ENCODE measurements around the gene ZNF470.

ZNF470 gene

GRCh38 chr19:56611288-56611687, 44.0 kb downstream of the ZNF470 start:
- no peak for DNase-seq

DNA sequence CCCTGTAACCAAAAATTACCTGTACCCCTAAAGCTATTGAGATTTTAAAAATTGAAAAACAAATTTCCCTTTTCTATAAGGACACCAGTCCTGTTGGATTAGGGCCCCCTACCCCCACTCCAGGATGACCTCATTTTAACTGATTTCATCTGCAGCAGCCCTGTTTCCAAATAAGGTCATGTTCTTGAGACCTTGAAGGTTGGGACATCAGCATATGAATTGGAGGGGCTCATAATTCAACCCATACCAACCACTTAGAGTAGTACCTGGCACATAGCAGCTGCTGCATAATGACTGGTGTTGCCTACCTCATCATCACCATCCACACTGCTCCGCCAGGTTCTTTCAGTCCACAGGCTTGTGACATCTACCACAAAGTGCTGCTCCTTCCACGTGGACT, 45.5 kb downstream of the ZNF470 start:
- DNase-seq = no peak

DNA sequence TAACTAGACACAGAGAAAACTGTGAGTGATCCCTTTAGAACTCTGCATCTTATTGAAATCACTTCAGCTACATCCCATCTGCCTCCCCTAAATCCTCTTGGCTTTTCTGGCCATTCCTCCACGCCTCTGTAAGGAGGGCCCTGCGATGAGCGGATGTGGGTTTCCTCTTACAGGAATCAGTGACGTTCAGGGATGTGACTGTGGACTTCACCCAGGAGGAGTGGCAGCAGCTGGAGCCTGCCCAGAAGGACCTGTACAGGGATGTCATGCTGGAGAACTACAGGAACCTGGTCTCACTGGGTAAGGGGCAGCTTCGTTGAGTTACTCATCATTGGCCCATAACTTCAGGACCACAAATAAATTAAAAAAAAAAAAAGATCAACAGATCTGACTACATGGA, 46.4 kb downstream of the ZNF470 start:
- no peak for DNase-seq

- no peak for DNase-seq
Observed at GRCh38 chr19:56617531-56617930, 50.3 kb downstream of the ZNF470 start.

GRCh38 chr19:56619121-56619520, 51.9 kb downstream of the ZNF470 start:
- DNase-seq = no peak

DNA sequence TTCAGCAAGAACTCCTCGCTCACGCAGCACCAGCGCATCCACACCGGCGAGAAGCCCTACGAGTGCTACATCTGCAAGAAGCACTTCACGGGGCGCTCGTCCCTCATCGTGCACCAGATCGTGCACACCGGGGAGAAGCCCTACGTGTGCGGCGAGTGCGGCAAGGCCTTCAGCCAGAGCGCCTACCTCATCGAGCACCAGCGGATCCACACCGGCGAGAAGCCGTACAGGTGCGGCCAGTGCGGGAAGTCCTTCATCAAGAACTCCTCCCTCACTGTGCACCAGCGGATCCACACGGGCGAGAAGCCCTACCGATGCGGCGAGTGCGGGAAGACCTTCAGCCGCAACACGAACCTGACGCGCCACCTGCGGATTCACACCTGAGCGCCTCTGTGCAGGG, 55.1 kb downstream of the ZNF470 start:
- DNase-seq = no peak

DNA sequence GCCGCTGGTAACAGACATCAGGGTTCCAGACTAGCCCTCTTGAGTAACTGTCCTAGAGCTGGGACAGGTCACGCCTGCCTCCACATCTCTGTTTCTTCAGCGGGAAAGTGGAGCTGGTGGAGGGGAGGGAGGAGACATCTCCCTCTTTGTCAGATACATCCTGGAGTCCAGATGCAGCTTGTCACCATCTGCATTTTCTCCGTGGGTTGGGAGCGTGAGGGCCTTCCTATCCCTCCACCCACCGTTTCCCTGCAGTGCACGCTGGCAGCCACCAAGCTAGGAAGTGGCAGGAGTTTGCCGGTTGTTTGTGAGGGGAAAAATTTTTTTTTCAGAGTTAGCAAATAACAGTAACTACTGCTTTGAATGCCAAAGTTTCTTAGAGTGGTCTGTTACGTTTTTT, 55.7 kb downstream of the ZNF470 start:
- no peak for DNase-seq

DNA sequence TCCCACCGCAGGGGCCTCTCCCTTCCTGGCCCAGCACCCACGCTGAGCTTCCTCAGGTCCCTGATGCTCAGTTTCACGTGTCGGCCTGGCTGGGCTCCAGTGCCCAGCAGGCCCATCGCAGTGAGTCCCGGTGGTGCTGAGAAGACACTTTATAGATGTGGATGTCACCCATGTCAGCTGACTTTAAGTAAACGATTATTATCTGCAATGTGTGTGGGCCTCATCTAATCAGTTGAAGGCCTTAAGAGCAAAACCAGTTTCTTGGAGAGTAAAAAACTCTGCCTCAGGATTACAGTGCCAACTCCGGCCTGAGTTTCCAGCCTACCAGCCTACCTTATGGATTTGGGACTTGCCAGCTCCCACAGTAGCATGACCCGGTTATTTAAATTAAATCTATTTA, 58.4 kb downstream of the ZNF470 start:
- DNase-seq = no peak

GRCh38 chr19:56633021-56633420, 65.8 kb downstream of the ZNF470 start:
- DNase-seq = no peak

DNA sequence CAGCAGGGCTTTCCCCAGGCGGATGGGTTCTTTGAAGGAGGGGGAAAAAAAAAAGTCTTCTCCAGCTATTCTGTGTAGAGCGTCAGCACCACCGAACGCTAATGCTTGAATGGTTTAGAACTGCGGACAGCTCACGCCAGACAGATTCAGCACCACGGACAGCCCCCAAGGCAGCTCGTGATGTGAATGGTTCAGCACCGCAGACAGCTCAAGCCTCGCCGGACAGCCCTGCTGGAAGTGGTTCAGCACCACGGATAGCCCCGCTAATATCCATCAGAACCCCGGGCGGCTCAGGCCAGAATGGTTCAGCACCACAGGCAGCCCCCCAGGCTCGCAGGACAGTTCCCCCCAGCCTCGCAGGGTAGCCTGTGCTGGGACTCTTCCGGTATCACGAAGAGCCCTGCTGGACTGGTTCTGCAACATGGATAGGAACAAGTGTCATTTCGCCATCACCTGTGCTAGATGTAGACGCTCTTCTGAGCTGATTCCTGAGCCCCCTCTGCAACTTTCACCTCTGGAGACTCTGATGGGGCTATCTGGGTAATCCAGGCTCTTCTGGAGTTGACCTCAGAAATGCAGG, 70.8 kb downstream of the ZNF470 start:
- DNase-seq = no peak
